HG02678 (cell line): Measurements from ENCODE around the gene TNXB.

Experiments
- ATAC-seq: cut with Tn5 transposase; IDR thresholded peaks from one replicate; pipeline ENCODE4 v1.9.1; 2021; ENCODE audit warnings: mild to moderate bottlenecking, moderate library complexity; ENCODE audit not compliant: unreplicated experiment

Gene TNXB

DNA sequence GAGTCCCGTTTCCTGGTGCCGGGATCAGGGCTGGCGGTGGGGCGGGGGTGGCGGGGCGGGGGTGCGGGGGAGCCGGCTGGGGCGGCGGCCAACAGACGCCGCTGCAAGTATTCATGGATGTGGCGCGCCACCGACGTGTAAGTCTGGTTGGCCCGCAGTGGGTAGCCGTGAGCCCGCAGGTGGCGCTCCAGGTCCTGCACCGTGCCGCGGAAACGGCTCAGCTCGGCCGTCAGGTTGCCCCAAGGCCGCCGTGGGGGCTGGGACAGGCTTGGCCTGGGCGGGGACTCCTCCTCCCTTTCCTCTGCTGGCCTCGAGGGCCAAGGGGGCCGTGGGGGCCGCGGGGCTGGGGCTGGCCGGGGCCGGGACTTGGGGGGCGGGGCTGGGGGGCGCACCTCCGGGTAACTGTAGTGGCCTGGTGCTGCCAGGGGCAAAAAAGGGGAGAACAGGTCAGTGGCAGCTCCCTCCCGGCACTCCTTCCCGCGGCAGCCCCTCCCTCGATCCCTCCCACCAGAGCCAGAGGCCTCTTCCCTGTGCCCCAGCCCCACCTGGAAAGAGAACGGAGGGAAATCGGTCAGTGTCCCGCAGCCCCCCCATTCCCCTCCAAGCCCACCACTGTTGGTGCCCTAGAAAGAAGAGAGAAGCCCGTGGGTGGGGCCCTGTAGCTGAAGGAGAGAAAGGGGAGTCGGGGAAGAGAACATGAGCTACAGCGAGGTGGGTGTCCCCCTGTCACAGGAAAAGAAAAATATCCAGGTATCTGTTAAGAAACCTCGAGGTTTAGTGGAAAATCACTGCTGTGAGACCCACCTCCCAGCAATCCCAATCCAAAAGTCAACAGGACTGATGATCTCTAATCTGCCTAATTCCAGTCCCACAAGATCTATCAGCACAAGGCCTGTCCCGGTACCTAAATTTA, 21.3 kb downstream of the TNXB start:
- ATAC-seq = no peak

- ATAC-seq = no peak
Observed at GRCh38 chr6:32086661-32087573, 22.2 kb downstream of the TNXB start.

- no peak for ATAC-seq
Observed at GRCh38 chr6:32085759-32086459, 23.2 kb downstream of the TNXB start.

DNA sequence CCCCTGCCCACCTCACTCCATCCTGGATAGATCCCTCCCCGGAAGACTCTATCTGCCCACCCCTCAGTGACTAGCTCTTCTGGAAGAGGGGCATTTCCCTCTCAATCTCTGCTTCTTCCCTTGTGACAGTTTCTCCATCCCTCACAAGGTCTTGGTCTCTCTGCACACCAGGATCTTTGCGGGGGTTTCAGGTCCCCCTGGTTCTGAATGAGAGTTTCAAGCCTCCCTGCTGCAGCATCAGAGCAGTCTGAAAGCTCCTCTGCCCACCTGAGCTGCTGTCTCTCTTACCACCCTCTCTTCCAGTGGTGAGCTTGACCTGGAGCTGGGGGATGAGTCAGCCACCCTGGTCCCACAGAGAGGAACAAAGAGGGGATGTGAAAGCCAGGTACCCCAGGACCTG, 24.4 kb downstream of the TNXB start:
- ATAC-seq = no peak

DNA sequence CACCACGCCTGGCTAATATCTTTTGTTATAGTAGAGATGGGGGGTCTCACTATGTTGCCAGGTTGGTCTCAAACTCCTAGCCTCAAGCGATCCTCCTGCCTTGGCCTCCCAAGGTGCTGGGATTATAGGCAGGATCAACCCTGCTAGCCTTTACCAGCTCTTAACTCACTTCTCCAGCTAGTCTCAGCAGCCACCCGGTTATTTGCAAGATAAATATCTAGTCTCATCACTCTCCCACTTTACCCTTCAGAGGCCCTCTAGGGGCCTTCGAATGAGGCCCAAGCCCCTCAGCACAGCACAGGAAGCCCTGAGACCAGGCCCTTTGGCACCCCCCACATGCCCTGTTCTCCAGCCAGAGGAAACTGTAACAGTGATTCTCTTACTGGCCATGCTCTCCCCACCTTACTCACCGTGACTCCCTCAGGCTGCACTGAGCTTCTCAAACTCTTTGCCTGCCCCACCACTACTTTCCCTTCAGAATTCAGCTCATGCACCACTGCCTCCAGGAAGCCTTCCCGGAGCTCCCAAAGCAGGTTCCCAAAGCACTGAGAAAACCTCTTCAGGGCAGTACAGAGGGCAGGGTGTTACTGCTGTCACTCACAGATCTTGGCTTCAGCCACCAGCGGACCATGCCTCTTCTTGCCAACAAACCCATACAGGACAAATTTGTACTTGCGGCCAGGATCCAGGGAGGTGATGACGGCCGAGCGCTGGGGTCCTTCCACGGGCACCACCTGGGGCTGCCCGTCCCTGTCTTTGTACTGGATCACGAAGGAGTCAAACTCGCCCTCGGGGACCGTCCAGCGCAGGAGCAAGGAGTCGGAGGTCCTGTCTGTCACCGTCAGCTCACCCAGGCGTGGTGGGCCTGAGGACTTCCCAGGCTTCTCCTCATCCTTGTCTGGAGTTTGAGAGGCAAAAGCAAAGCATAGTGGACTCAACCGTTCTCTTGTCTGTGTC, 25.0 kb downstream of the TNXB start:
- ATAC-seq = no peak

DNA sequence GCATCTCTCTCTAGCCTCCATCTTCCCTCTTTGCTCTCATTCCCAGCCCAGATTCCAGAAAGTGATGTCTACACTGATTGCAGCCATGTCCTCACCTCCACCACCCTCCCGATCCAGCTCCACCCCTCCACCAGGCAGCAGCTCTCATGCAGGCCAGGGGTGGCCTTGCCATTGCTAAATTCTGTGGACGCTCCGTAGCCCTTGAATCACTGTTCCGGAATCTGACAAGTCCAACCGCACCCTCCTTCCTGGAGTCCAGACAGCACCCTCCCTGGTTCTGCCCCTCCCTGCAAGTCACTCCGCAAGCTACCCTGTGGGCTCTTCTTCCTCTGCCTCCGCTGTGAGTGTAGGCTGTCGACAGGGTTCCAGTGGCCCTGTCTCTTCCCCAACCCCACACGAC, 26.2 kb downstream of the TNXB start:
- no peak for ATAC-seq

DNA sequence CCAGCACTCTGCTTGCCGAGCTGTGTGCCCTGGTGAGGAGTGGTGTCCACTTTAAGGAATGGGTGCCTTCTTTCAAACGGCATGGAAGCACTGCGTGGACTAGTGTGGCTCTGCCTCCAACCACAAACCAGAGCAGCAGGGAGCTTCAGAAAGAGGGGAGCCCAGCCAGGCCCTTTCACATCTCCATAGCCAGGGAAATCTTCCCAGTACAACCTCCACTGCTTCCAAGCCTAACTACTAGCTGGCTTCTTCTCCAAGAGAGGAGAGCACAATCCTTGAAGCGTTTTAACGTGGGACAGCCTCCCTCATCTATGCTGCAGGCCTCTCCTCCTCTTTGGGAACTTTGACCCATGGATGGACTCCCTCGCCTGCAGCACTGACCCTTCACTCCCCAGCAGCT, 26.7 kb downstream of the TNXB start:
- ATAC-seq = no peak

- ATAC-seq = no peak
Observed at GRCh38 chr6:32081168-32081990, 27.8 kb downstream of the TNXB start.

- no peak for ATAC-seq
Observed at GRCh38 chr6:32079566-32080290, 29.4 kb downstream of the TNXB start.

DNA sequence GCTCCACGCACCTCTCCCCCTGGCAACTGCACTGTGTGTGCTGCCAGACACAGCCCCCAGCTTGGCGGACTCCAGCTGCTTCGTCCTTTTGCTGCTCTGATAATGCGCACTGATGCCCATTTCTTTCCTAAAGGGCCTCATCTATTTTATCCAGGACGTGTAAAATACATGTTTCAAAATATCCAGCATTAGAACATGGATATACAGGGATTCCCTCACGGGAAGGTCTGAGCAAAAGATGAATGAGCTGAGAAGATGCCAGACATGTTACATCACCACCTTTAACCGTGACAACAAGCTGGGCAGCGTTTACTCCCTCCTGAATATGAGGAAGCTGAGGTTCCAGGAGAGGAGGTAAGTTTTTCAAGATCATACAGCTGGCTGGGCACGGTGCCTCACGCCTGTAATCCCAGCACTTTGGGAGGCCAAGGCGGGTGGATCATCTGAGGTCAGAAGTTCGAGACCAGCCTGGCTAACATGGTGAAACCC, 32.8 kb downstream of the TNXB start:
- ATAC-seq = no peak

- ATAC-seq = no peak
Observed at GRCh38 chr6:32075781-32076180, 33.4 kb downstream of the TNXB start.

- no peak for ATAC-seq
Observed at GRCh38 chr6:32074996-32075532, 34.1 kb downstream of the TNXB start.

DNA sequence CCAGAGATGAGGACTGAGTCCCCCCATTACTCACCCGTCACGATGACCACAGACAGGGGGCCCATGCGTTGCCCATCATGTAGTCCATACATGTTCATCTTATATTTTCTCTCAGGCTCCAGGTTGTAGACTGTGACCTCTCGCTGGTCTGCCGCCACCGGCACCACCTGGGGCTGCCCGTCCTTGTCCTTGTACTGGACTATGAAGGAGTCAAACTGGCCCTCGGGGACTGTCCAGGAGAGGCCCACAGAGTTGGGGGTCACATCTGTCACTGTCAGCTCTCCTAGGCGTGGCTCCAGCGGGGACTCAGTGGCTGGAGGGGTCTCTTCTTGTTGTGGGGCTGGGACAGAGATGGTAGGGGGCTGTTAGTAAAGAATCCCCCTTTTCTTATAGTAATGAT, 35.5 kb downstream of the TNXB start:
- no peak for ATAC-seq

DNA sequence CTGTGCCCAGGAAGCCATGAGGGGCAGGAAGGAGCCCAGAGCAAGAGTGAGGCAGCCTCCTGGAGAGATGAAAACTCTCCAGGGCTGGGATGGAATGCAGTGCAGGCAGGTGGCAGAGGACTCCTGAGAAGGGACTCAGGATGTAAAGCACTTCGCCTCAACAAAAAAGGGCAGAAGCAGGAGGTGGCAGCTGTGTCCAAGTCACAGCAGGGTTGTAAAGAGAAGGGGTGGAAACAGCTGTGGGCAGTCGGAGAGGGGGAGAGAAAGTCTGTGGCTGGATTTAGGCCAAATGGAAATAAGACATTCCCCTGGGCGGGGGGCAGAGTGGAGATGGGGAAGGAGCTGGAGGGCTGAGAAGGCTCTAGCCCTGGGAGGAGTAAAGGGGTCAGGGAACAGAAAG, 36.0 kb downstream of the TNXB start:
- no peak for ATAC-seq

DNA sequence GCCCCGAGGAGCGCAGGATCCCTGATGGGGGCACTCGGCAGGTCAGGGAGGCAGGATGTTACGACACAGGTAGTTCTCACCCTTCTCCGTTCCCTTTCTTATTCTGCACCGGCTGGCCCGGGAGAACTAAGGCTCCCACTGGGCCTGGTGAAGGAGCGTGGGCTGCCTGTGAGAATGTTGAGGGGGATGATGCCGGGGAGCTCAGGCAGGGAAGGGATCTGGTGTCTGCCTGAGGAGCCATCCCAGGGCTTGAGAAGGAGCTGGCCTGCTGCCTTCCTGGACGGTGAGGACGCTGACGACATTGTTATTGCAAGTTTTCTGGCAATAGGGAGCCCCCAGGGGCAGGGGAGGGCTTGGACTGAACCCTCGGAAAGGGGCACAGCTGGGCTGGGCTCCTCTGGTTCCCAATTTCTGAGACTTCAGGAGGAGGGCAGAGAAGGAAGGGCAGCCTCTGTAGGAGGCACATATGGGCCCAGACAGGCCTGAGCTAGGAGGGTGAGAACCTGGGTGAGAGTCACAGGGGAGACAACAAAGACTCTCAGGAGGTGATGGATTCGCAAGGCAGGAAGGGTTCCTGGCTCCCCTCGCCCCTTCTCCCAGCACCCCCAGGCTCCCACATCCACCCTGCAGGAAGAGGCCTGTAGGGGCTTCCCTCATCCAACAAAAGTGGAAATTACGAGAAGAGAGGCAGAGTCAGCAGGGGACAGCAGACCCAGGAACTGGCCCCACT, 38.2 kb downstream of the TNXB start:
- ATAC-seq = no peak

GRCh38 chr6:32069878-32070515, 39.1 kb downstream of the TNXB start:
- no peak for ATAC-seq

- ATAC-seq = no peak
Observed at GRCh38 chr6:32069460-32069859, 39.7 kb downstream of the TNXB start.
